ENCODE results near the gene NAP1L2.
"Not testable (repeated sequence)": the region's sequence is repeated elsewhere in the genome, so short reads cannot be mapped to it uniquely, and the experiment has no call there.

The NAP1L2 gene

GRCh38 chrX:73206366-73206765 lies 8.3 kb downstream of the NAP1L2 start:
- H3K4me3 ChIP-seq (ENCODE audit: low read depth, low read length), result no peak overlapping the region
- DNase-seq (ENCODE audit: low read depth), result no peak
- no peak for TF ChIP-seq CTCF (IDR thresholded peaks at IDR 0.05; ENCODE audit: insufficient read depth, low read depth, low read length, missing control alignments)

GRCh38 chrX:73182502-73183114 lies 32.0 kb downstream of the NAP1L2 start:
- no peak overlapping the region for H3K4me3 ChIP-seq (ENCODE audit: low read depth, low read length)
- no peak for DNase-seq (ENCODE audit: low read depth)
- TF ChIP-seq CTCF (IDR thresholded peaks at IDR 0.05; ENCODE audit: insufficient read depth, low read depth, low read length, missing control alignments), result no peak

DNA sequence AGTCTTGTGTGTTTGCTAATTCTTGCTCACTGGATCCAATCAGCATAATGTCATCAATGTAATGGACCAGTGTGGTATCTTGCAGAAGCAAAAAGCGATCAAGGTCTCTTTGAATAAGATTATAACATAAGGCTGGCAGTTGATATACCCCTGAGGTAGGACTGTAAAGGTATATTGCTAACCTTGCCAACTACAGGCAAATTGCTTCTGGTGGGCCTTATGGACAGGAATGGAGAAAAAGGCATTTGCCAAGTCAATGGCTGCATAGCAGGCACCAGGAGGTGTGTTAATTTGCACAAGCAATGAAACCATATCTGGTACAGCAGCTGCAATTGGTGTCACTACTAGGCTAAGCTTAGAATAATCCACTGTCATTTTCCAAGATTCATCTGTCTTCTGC lies 45.7 kb downstream of the NAP1L2 start:
- not testable (repeated sequence) for H3K4me3 ChIP-seq (ENCODE audit: low read depth, low read length); DNase-seq (ENCODE audit: low read depth)
